ENCODE results near the gene SDK2. TPM values are rescaled to one million over a fixed set of nuclear protein-coding genes. Genes with fewer than 3 reads are reported as not detected.

SDK2 gene
- total and polyA plus RNA-seq, 2 of the 8 experiments (the other 6 are each of a cell fraction or from before 2014, with no cell fraction given), result 3.9 to 4.1 TPM

DNA sequence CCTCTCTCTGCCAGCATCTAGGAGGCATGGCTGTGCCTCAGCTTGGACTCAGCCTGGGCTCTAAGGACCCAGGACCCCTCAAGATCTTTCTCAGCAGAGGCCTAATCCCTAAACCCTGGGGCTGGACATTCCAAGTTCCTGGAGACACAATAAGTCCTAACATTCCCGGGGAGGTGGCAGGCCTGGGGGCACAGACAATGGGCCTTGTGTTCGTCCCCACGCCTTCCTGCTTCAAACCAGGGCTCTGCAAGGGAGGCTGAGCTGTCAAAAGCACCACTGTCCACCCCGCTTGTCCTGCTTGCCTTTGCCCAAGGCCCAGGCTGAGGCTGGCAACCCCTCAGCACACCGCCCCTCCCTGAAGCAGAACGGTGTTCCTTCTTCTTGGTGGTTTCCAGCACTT, 13.7 kb downstream of the SDK2 start (continued):
- TF ChIP-seq ASH2L (IDR thresholded peaks at IDR 0.05; ENCODE audit: low read length), result no peak
